ENCODE results near the gene PPFIA2.
A peak's percentile ranks its signal among the peaks of the same experiment; 100 is the strongest.

Gene PPFIA2

DNA sequence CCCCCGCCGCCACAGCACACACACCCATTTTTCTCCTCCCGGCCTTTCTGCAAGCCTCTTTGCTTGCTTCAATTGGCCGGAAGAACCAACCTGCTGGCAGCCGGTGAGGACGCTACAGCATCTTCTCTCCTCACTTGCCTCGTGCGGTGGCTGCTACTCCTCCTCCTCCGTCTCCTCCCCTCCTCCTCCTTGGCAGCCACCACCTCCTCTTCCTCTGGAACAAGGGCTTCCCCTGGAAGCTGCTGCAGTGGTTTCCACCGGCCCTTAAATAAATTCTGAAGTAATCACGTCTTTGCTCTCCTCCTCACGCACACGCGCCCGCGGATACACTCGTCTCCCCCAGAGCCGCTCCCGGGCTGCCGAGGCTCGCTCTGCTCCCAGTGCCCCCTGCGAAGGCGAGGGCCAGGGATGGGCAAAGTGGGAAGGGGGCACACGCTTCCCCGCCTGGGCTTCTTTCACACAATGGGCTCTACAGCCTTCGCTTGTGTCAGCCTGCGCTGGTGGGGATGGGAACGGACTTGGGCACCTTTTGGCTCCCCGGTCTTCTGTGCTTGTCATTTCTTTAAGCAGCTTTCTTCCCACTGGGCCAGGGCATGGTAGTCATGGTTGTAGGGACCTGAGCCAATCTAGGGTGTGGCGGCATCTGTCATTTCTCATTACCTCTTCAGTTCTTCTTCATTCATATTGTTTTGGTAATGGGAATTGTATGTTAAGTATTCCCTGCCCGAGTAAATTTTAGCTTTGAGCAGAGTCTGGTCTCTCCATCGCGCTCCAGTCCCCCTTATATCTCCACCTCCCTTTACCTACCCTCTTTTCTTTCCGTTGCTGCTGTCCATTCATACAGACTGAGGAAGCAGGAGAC is at the start of gene PPFIA2:
Gene PPFIA2, minus strand, starts transcription at position 161 of the 862 bp plus-strand sequence.
- DNase-seq (ENCODE audit: low read depth) = peak; percentile 16

DNA sequence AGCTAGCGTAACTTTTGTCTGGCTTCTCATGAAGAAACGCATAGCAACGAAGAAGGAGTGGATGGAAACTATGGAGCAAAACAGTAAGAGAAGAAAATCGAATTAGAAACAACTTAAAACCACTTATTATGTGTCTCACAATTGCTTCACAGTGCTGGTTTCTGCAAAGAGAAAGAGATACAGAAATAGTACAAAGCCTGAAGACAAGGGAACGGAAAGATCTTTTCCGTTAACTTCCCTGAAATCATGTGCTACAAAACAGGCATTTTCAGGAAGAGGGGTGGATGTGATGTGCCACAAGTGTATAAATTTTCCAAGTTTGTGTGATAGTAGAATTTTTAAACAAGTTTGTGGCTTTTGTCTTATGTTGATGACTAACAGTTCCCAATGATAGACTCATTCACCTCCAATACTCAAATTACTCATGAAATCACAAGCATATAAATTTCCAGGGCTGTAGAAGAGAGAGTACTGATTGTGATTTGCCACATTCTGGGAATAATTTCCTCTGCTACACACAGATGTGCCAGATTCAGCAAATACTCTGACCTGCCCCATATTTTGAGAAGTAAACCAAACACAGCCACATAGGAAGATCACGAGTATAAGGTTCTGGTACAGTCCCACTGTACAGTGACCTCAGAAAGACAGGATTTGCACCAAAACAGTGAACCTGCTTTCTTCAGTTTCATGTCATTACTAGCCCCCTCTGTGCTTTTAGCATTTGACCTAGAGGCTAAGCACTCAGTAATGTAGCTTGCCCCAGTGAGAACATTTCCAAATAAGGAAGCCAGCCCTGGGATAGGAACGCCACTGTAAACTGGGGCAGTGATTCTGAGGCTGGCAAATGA is 41.4 kb upstream of the PPFIA2 start:
- no peak for DNase-seq (ENCODE audit: low read depth)

DNA sequence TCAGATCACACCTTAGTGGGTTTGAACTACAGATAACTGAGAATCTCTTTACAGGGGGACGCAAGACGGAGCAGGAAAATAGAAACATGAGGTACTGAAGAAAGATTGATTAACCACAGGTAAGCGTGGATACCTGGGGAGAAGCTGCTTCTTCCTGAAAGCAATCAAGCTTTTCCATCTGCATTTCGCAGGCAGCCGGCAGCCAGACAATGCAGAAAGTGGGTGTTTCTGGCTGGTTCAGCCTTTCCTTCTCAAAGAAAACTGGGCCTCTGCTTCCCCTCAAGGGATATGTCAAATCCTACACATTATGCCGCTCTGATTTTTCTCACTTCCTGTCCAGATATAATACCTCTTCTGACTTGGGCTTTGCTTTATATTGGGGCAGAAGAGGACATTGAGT is 39.1 kb upstream of the PPFIA2 start:
- DNase-seq (ENCODE audit: low read depth) = no peak

DNA sequence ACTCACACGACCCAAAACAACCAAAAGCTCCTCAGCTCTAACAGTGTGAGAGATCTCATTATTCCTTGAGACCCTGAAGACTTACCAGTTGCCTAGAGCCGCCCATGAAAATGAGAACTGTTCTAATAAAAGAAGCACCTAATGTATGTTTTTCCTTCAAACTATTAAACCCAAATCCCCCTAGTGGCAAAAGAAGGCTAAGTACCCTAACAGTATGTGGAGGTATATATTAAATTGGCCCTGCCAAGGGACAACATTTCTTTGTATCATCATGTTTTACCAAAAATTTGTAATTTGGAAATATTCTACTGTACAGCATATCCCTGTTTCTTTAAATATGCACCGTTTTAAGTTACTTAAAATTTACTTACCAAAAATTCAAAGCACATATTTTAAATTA is 38.0 kb upstream of the PPFIA2 start:
- DNase-seq (ENCODE audit: low read depth) = no peak

DNA sequence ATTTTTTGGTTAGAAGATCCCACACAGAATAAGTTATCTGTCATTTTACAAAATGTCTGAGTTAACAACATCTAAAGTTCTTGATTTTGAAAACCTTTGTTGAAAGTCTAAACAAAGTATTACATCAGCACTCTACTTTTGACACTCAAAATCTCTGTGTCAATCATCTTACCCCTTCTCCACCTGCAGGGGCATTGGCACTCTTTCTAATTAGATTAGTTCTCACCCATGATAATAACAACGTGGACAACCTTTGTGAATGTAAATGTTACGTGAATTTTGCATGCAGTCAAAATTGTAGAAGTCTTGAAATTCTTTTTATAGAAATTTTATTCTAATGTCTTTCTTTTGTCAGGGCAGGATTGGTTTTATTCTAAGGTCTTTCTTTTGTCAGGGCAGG is 33.5 kb upstream of the PPFIA2 start:
- no peak for DNase-seq (ENCODE audit: low read depth)

DNA sequence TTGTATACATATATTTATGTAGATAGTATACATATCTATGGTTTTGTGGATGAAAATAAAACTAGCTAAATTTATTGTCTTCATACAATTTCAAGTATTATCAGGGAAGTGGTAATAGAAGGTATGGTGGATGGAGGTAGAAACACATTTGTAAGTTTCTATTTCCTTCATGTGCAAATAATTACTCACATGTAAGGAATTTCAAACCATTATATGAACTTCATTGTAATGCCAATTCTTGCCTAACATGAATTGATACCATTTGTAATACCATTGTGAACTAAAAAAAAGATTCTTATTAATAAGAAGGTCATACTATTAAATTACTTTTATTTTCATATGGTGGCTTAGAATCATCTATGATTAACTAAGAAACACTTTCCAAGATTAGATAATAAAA is 20.1 kb upstream of the PPFIA2 start:
- no peak for DNase-seq (ENCODE audit: low read depth)

DNA sequence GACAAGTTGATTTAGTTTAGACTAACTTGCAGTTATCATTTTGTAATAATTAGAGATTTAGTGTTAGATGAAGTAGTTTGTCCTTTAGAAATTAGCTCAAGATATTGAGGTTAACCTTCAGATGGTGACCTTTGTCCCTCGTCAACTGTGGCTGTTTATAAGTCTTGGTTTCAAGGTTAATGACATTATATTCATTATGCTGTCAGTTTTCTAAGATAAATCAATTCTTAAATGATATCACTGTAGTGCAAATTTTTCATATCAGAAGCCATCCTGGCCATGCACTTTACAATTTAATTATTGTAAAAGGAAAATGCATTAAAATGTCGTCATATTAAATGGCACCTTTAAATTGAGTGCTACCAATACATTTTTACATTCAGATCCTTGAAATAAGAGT is 19.6 kb upstream of the PPFIA2 start:
- DNase-seq (ENCODE audit: low read depth) = no peak

DNA sequence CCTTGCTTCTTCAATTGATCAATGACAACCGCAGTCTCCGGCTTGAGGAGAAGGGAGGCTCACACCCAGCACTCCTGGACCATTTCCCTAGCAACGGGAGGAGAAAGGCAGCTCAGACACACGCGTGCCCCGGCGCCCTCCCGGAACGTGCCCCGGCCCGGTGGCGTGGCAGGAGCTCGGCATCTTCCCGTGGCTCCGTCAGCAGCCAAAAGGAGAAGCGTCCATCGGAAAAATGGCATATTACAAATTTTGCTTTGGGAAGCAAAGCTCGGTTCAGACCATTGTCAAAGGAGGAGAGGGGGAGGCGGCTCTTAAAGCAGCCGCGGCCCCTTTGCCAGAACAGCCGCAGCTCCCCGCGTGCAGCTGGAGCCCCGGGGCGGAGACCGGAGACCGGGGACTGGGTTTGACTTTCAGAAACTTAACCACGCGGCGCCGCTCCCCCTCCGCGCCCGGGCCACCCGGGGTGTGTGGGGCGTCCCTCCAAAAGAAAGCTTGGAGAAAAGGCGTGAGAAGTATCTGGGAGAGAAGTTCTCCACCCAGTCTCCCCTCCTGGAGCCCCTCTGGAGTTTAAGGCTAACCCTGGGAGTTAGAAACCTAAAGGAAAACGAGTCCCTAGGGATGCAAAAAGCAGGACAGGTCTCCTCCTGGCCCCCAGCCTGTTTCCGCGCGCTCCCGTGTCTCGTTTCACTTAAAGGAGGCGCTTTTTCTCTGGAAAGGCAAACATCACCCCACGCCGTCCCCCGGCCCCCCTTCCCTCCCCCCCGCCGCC is 545 bp downstream of the PPFIA2 start:
- DNase-seq (ENCODE audit: low read depth) = peak; percentile 3

DNA sequence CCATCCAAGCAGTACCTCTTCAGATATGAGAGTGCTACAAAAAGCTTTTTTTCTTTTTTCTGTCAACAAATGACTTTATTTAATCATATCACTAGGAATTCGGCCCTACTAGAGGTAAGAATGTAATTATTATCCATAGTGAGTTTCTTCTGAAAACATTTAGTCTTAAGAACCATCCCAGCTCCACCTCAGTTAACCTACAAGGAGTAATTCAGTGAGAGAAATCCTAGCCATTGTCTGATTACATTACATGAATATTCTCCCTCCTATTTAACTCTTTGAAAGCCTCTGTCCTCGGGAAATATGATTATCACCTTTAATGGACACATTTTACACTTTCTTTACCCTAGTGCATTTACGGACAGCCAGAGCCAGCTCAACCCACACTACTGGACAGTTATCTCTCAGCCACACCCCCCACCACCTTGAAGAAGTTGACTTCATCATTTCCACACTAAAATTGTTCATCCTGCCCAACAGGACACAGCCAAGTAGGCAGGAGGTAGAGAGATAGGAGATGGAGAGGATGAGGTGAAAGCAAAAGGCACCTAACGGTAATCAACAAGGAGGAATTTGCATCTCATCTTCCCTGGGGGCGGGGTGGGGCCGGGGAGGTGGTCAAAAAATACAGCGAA is 1.3 kb downstream of the PPFIA2 start:
- no peak for DNase-seq (ENCODE audit: low read depth)

DNA sequence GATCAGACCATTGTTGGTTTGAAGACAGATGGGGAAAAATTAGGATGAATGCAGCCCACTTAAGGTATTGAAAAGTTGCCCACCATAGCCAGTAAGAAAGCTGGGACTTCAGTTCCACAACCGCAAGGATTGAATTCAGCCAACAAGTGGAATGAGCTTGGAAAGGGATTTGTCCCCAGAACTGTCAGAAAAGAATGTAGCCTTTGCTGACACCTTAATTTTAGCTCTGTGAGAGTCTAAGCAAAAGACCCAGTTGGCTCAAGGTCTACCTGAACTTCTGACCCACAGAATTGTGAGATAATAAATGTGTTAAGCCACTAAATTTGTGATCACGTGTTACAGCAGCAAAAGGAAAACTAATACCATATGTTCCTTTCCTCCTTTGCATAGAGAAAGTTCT is 29.4 kb downstream of the PPFIA2 start:
- DNase-seq (ENCODE audit: low read depth) = no peak

DNA sequence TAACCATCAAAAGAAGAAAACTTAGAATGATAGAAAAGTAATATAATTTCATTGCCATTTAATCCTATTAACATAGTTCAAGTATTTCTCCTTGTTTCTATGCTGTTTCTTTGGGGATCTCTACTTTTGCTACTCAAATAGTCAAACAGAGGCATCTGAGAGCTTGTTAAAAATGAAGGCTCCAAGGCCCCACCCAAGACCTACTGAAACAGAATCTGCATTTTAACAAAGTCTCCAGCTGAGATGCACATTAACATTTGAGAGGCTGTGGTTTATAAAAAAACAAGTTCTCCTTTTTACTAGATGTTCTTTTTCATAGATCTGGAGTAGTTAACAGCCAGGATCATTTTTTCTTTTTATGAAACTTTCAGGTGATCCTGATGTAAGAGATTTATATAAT is 31.8 kb downstream of the PPFIA2 start:
- DNase-seq (ENCODE audit: low read depth) = no peak

DNA sequence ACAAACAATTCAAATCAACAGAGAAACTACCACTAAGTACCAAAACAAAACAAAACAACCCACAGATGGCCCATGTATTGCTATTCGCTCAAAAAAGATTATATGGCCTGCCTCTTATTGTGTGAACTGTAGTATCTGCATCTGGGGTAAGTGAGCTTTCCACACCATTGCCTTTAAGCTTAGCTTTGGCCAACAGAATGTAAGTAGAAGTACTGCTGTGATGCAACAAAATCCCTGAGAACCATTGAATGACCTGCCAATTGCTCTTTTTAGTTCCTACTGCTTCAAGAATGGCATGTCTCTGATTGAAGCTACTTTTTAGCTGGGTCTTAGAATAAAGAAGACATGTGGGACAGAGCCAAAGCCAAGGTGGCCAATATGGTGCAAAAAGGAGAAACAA is 32.5 kb downstream of the PPFIA2 start:
- DNase-seq (ENCODE audit: low read depth) = no peak

DNA sequence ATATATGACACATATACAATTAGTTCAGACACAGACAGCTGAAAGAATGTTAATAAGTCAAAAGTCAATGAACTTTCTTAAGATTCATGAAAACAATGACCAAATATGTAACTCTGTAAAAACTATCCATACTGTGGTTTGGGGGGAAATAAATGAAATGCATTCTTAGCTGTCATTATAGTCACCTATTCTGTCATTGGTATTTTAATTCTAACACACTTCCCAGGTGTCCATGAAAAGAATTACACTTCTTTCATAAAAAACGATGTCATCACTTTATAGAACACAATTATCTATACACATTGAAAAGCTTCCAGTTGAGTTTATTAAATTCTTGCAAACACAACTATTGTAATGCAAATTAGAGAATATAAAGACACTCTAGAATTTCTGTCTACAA is 35.8 kb downstream of the PPFIA2 start:
- DNase-seq (ENCODE audit: low read depth) = no peak

DNA sequence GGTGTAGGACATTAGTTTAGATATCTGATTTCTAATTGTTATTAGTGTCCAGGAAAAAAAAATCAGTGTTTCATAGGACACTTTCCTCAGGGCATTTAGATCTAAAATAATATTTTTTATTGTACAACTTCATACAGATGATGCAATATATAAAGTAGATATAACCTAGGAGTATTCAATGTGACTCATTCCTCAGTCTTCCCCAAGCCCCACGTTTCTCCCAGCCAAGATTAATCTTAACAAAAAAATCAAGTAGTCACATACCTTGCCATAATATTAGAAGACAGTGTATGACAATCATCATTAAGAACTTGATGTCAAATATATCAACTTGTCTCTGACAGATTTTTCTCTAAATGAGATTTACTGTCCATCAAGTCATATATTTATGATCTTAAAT is 37.1 kb downstream of the PPFIA2 start:
- DNase-seq (ENCODE audit: low read depth) = no peak

DNA sequence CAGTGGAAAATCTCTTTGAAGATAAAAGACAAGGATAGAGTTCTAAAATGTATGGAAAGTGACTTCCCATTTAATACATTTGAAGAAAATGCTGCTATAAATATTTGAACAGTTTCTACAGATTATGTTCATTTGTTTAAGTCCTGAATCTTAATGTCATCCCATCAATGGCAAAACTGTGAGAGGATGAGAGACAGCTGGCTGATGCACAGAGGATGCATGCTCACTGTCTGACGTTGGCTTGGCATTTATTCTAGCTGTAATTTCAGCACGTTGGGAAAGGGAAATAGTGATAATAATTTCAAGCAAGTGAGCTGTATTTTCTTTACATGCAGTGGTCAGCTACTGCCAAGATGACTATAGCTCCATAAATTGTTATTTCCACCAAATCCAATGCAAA is 40.5 kb downstream of the PPFIA2 start:
- no peak for DNase-seq (ENCODE audit: low read depth)

DNA sequence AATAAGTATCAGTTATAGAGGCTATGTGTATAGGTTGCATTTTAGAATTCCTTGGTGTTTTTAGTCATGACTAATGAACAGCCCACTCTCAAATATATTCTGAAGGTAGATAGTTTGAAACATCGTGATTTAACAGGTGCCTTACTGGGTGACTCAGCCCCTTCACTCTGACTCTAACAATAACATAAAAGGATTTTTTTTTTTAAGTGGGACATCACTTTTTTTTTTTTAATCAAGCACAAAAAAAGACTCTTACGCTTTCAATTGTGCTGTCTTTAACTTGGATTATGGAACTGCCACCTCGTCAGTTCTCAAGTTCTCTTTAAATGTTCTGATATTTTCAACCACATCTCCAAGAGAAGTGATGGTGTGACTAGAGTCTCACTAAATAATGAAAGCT is 46.6 kb downstream of the PPFIA2 start:
- DNase-seq (ENCODE audit: low read depth) = no peak

DNA sequence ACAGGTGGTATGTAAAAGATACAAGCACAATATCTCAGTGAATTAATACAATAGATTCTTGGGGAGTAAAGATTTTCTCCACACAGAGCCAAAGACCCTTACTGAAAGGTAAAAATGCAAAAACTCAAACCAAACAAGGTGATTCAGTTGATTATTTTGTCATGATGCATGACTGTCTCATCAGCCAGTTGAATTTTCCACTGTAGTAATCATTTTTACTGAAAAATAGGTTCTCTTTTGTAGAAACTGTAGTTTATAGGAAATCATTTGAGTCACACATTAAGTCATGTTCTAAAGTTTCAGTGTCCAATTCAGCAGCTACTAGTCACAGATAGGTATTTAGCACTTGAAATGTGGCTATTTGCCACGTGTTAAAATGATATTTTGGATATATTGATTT is 53.6 kb downstream of the PPFIA2 start:
- no peak for DNase-seq (ENCODE audit: low read depth)

DNA sequence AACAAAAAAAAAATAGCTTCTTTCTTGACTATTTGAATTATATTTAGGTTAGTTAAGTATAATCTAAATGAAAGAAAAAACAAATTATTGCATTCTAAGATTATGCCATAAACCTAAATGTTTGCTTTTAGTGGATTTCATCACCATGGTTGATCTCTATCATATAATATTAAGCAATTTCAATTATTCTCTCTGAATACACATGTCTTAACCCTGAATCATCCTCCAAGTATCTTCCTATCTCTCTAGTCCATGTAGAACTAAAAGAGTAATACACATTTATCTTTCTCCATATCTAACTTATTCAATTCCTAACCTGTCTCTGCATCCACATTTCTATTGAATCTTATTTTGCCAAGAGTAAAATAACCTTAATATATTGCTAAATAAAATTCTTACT is 59.6 kb downstream of the PPFIA2 start:
- DNase-seq (ENCODE audit: low read depth) = no peak

DNA sequence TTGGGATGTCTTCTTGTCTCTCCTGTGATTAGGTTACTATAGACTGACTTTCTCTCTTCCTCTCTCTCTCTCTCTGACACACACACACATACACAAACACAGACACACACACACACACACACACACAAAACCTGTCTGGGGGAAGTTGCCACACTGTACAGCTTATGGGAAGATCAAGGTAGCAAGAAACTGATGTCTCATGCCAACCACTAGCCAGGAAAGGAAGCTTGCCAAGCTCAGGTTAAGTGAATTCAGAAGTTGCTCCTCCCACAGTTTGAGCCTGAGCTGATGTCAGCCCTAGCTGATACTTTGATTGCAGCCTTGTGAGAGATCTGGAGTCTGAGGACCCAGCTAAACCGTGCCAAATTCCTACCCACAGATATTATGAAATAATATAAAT is 67.1 kb downstream of the PPFIA2 start:
- DNase-seq (ENCODE audit: low read depth) = no peak

DNA sequence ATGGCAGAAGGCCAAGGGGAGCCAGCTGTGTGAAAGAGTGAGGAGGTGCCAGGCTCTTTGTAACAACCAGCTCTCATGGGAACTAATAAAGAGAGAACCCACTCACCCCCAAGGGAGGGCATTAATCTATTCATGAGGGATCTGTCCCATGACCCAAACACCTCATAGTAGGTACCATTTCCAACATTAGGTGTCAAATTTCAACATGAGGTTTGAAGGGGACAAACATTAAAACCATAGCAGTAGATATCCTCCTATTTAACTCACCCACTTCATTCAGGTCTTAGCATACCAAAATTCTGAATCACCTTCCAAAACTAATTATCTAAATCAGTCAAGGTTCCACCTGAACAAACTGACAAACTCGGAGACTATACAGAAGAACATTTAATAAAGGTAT is 75.3 kb downstream of the PPFIA2 start:
- DNase-seq (ENCODE audit: low read depth) = no peak

DNA sequence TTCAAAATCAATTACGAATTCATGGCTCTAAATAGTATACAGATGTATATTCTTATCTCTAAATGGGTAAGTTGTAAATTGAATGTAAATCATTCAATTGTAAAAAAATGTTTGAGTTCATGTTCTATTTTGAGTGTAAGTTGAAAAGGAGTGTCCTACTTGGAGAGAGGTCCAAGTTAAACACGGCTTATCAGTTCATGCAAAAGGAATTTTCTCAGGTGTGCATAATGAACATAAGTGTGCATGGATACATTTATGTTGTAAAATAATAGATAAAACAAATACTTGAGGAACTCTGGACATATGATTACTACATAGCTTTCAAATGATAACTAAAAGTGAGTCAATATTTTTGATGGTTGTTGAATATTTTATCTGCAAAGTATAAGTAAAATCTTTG is 79.5 kb downstream of the PPFIA2 start:
- no peak for DNase-seq (ENCODE audit: low read depth)

DNA sequence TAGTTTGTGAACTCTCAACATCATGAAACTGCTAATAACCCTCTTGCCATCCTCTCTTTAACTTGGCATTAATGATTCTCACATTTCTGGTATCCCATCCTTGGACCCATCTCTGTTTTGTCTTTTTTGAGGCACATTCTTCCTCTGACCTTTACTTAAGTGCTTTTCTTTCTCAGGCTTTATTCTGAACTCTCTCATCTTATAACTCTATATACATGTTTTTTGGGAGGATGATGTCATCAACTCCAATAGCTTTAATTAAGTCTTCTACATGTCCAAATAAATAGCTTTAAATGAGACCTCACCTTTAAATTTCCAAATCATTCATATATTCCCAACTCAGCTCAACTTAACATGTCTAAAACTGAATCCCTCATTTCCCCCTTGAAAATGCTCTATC is 88.4 kb downstream of the PPFIA2 start:
- no peak for DNase-seq (ENCODE audit: low read depth)
